ENCODE data around the gene TCFL5. TPM values are rescaled to one million over a fixed set of nuclear protein-coding genes. Genes with fewer than 3 reads are reported as not detected.
A peak's percentile ranks its signal among the peaks of the same experiment; 100 is the strongest.

The TCFL5 gene
- total RNA-seq, 4 donors from 2014 or later, result 12.0 to 28.9 (median 13.8) TPM

DNA sequence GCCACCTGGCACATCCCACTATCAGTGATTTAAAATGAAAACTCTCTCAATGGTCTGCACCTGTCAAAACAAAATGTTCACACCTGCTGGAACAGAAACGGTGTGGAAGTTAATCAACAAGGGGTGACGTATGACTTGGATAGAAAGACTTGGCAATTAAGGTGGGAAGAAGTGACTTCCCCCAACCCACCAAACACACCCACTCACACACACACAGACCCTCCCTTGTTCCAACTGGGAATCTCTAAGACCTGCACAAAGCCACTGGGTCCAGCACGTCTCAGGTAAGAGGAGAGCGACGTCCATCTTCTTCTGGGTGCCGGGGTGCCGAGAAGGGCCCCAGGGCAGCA lies 25.1 kb upstream of the TCFL5 start:
- 42 to 44% methylated on average over 2 of the region's 7 CpGs for WGBS, 2 donors (ENCODE audit: low coverage in 1 of 2)
- TF ChIP-seq POLR2A (IDR thresholded peaks at IDR 0.05) (no peak), POLR2AphosphoS5 (IDR thresholded peaks at IDR 0.05) (no peak), EP300 (IDR thresholded peaks at IDR 0.05) (no peak)
- TF ChIP-seq, protein P1, sequence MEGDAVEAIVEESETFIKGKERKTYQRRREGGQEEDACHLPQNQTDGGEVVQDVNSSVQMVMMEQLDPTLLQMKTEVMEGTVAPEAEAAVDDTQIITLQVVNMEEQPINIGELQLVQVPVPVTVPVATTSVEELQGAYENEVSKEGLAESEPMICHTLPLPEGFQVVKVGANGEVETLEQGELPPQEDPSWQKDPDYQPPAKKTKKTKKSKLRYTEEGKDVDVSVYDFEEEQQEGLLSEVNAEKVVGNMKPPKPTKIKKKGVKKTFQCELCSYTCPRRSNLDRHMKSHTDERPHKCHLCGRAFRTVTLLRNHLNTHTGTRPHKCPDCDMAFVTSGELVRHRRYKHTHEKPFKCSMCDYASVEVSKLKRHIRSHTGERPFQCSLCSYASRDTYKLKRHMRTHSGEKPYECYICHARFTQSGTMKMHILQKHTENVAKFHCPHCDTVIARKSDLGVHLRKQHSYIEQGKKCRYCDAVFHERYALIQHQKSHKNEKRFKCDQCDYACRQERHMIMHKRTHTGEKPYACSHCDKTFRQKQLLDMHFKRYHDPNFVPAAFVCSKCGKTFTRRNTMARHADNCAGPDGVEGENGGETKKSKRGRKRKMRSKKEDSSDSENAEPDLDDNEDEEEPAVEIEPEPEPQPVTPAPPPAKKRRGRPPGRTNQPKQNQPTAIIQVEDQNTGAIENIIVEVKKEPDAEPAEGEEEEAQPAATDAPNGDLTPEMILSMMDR (IDR thresholded peaks at IDR 0.05), result no peak
- no peak for ATAC-seq

DNA sequence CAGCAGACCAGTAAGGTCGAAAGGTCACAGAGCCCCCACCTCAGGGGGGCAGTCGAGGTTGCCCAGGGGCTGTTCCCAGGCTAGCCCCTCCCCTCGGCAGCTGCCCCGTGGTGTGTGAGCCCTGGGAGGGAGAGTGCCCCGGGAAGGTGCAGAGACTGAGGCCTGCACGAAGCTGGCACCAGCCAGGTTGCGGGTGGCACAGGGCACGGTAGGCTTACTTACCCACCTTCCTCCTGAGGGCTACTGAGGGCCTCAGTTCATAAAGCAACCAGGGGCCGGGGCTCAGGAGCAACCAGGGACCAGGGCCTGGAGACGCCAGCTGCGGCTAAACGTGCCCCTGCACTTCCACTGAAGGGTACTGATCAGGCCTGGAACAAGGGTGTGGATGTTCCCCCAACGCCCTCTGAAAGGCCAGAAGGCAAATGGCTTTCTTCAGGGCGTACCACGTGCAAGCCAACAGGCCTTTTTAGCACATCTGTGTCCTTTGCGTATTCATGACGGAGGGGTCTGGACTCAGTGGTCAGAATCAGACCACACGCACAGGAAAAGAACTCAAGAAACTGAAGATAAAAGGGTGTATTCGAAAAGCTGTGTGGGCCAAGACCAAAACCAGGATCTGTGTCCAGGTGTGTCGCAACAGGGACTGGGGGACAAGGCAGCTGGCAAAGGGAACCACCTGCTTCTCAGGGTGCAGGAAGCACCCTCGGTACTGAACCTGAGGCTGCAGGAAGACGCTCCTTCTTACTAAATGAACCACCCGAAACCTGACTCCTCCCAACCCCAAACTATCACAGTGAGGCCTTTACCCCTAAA lies 24.5 kb upstream of the TCFL5 start:
- TF ChIP-seq POLR2A (IDR thresholded peaks at IDR 0.05) (no peak), EP300 (IDR thresholded peaks at IDR 0.05) (no peak), POLR2AphosphoS5 (IDR thresholded peaks at IDR 0.05) (no peak)
- TF ChIP-seq, protein P1 (IDR thresholded peaks at IDR 0.05), result no peak
- peaks cover 0 to 17% (median 0%) of the 10 kb centered on the region in 3 donors for H3K4me1 ChIP-seq
- H3K9me3 ChIP-seq, result no peaks in the 10 kb centered on the region
- H3K27ac ChIP-seq, result no peak overlapping the region
- H3K27me3 ChIP-seq, result no peaks in the 10 kb centered on the region
- peaks cover 0 to 65% of the 10 kb centered on the region in 2 donors for H3K36me3 ChIP-seq
- H3K4me3 ChIP-seq, result no peak overlapping the region
- ATAC-seq, result no peak
- 74 to 90% methylated on average over 4 to 6 of the region's 23 CpGs for WGBS, 2 donors (ENCODE audit: low coverage in 1 of 2)

More for the DNA sequence above, 25.1 kb upstream of the TCFL5 start:
- Histone ChIP-seq H3K36me3 (peaks cover 0 to 65% of the 10 kb centered on the region in 2 donors), H3K27me3 (no peaks in the 10 kb centered on the region), H3K4me3 (no peak overlapping the region), H3K27ac (peak overlapping the region in 3 of 4 donors; percentile 32 to 54 (median 34)), H3K4me1 (peaks cover 0 to 17% (median 0%) of the 10 kb centered on the region in 3 donors), H3K9me3 (no peaks in the 10 kb centered on the region)

DNA sequence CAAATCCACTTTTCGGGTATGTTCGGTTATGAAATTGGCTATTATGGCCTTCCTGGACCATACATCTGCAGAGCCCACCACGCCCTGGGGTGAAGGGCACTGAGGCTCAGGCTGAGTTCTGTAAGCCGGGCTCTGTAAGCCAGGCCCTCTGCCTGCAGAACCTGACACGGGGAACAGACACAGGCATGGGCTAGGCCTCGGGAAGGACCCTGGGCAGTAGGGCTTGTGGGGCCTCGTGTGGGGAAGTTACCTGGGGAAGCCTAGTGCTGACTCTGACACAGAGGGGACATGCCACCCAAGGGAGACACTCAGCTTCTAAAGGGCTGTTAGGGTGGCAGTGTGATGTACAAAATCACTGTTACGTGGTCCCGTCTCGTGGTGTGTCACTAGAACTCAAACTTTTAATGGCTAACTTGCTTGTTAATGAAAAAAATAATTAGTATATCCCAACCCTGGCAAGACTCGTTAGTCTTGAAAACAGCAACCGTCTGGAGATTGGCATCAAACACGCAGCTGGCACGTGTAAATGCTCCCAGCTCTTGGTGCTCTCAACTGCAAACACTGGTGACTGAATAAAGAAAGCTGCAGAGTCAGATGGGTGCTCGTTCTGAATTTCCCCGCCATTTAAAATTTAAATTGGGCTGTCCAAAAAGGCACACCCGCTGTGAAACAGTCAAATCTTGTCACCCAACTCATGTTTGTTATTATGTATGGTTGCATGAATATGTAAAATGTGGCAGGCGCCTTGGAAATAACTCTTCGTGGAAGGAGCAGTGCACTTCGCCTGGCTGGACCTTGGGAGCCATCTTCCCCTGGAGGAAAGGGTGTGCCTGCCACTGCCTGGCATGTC lies 23.6 kb upstream of the TCFL5 start:
- whole genome bisulfite sequencing, 2 donors (ENCODE audit: low coverage in 1 of 2), result 78 to 82% methylated on average over 11 to 14 of the region's 20 CpGs
- H3K27ac ChIP-seq, result no peak overlapping the region
- H3K4me3 ChIP-seq, result no peak overlapping the region
- peaks cover 0 to 17% (median 0%) of the 10 kb centered on the region in 3 donors for H3K4me1 ChIP-seq
- peaks cover 0 to 65% of the 10 kb centered on the region in 2 donors for H3K36me3 ChIP-seq
- no peak for TF ChIP-seq EP300 (IDR thresholded peaks at IDR 0.05)
- TF ChIP-seq POLR2A (IDR thresholded peaks at IDR 0.05), result no peak
- no peak for TF ChIP-seq POLR2AphosphoS5 (IDR thresholded peaks at IDR 0.05)
- TF ChIP-seq, protein P1 (IDR thresholded peaks at IDR 0.05), result no peak
- no peaks in the 10 kb centered on the region for H3K27me3 ChIP-seq
- no peaks in the 10 kb centered on the region for H3K9me3 ChIP-seq
- no peak for ATAC-seq

DNA sequence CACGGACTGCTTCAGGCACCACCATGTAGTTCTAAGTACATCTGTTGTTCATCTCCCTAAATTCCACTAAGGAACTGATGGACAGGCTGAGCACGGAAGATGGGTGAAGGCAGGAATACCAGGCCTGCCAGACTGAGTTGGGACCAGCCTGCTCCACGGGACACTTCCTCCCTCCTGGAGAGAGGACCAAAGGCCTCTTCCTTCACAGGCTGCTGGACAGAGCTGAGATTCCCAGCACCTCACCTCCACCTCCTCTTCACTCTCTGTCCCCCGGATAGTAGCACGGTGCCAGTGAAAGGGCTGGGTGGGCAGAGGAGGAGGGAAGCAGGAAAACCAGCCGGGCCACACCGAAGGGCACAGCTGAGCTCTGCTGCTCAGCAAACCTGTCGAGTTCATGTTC lies 22.9 kb upstream of the TCFL5 start:
- no peak for ATAC-seq
- Histone ChIP-seq H3K4me1 (peaks cover 0 to 17% (median 0%) of the 10 kb centered on the region in 3 donors), H3K4me3 (no peak overlapping the region), H3K36me3 (peaks cover 0 to 65% of the 10 kb centered on the region in 2 donors), H3K27me3 (no peaks in the 10 kb centered on the region), H3K9me3 (no peaks in the 10 kb centered on the region), H3K27ac (no peak overlapping the region)
- WGBS, 2 donors (ENCODE audit: low coverage in 1 of 2), result 40 to 70% methylated on average over 4 to 5 of the region's 8 CpGs
- TF ChIP-seq POLR2AphosphoS5 (IDR thresholded peaks at IDR 0.05) (no peak), POLR2A (IDR thresholded peaks at IDR 0.05) (no peak), EP300 (IDR thresholded peaks at IDR 0.05) (no peak)
- TF ChIP-seq, protein P1 (IDR thresholded peaks at IDR 0.05), result no peak
